ENCODE results near the gene ESRRB.
A peak's percentile ranks its signal among the peaks of the same experiment; 100 is the strongest.

The ESRRB gene

GRCh38 chr14:76386944-76387782 lies 11.2 kb downstream of the ESRRB start (continued):
- TF ChIP-seq SETDB1 (IDR thresholded peaks at IDR 0.05; ENCODE audit: insufficient read length, low read length) (no peak), ZNF660 (tag by site-specific recombination; IDR thresholded peaks at IDR 0.05) (0 out of 2 replicates have a peak, but pooled peaks have one; percentile 61), ZNF146 (tag by site-specific recombination; IDR thresholded peaks at IDR 0.05) (no peak), ZFP41 (tag by site-specific recombination; IDR thresholded peaks at IDR 0.05; ENCODE audit: borderline replicate concordance) (no peak), ZSCAN16 (tag by site-specific recombination; IDR thresholded peaks at IDR 0.05) (no peak), YY2 (tag by site-specific recombination; IDR thresholded peaks at IDR 0.05) (no peak), EGR2 (tag by site-specific recombination; IDR thresholded peaks at IDR 0.05; ENCODE audit: low read depth) (0 out of 2 replicates have a peak, but pooled peaks have one; percentile 8), ZNF19 (tag by site-specific recombination; IDR thresholded peaks at IDR 0.05; ENCODE audit: low read depth) (no peak), ZNF488 (tag by site-specific recombination; IDR thresholded peaks at IDR 0.05) (no peak), ZNF600 (tag by site-specific recombination; IDR thresholded peaks at IDR 0.05) (no peak), ZNF362 (tag by site-specific recombination; IDR thresholded peaks at IDR 0.05) (no peak), ZNF521 (tag by site-specific recombination; IDR thresholded peaks at IDR 0.05) (no peak), ZBTB6 (tag by site-specific recombination; IDR thresholded peaks at IDR 0.05) (no peak), ZNF114 (tag by site-specific recombination; IDR thresholded peaks at IDR 0.05) (no peak), ZNF354C (tag by site-specific recombination; IDR thresholded peaks at IDR 0.05; ENCODE audit: borderline replicate concordance, low read depth) (no peak), ZNF791 (tag by site-specific recombination; IDR thresholded peaks at IDR 0.05) (no peak), BCL11B (tag by site-specific recombination; IDR thresholded peaks at IDR 0.05; ENCODE audit: low read depth) (no peak), ZBTB21 (tag by site-specific recombination; IDR thresholded peaks at IDR 0.05) (no peak), ZEB2 (tag by site-specific recombination; IDR thresholded peaks at IDR 0.05) (no peak), ZNF24 (tag by site-specific recombination; IDR thresholded peaks at IDR 0.05) (no peak), ZNF416 (tag by site-specific recombination; IDR thresholded peaks at IDR 0.05) (no peak), PRDM2 (tag by site-specific recombination; IDR thresholded peaks at IDR 0.05; ENCODE audit: borderline replicate concordance) (no peak)
